NB4 (cell line): ENCODE data around the gene IFNG-AS1.

Experiments
- CTCF ChIP-seq: IDR thresholded peaks from one replicate; pipeline ENCODE4 v1.5.1; 2012; ENCODE audit warnings: low read depth, low read length
- MAX ChIP-seq: IDR thresholded peaks from 2 replicates; pipeline ENCODE4 v1.6.1; 2011; ENCODE audit warnings: low read depth, low read length
- MYC ChIP-seq: IDR thresholded peaks from 2 replicates; pipeline ENCODE4 v1.6.1; 2011; ENCODE audit warnings: low read depth, low read length
- POLR2A ChIP-seq: IDR thresholded peaks from 2 replicates; pipeline ENCODE4 v1.6.1; 2011; ENCODE audit warnings: mild to moderate bottlenecking; ENCODE audit not compliant: insufficient read length; ENCODE audit errors: extremely low read depth

- TF ChIP-seq CTCF (no peak), MAX (no peak), POLR2A (no peak), MYC (no peak)
These were observed 67.1 kb downstream of the IFNG-AS1 start for GRCh38 chr12:68056300-68056699.
